SK-N-SH (cell line): ENCODE results near the gene ROPN1L. TPM values are rescaled to one million over a fixed set of nuclear protein-coding genes. Genes with fewer than 3 reads are reported as not detected.

Experiments
- CTCF ChIA-PET: fragments of 300-600, 350-600 bp; formaldehyde crosslinking; extraction: SDS; loops from one replicate; lab custom pipeline; 2021; lab: Yijun Ruan, JAX
- POLR2A ChIA-PET: fragments of 350-600 bp; sonication (Branson Sonifier 250); formaldehyde crosslinking; extraction: SDS; loops from one replicate; lab custom pipeline; 2020; ENCODE audit warnings: antibody characterized with exemption, inconsistent platforms; lab: Yijun Ruan, JAX
- DNase-seq: peaks from one replicate; pipeline ENCODE4 v3.0.0; 2012
- H2AFZ ChIP-seq: fragments of 200-600 bp; sonication (generic); 2 replicates; pipeline ENCODE4 v1.8.1; 2016; ENCODE audit warnings: antibody characterized with exemption, mild to moderate bottlenecking, low read depth
- H3F3A ChIP-seq: fragments of 200-600 bp; sonication (generic); replicated peaks from 2 replicates; pipeline ENCODE3; 2016; ENCODE audit warnings: antibody characterized with exemption, mild to moderate bottlenecking; ENCODE audit not compliant: insufficient read depth
- H3K27ac ChIP-seq, 2 experiments: fragments of 200-500 bp in 1 of 2; fragments of 200-600 bp in 1 of 2; sonication (Bioruptor generic) in 1 of 2; sonication (generic), shearing (Covaris generic) in 1 of 2; 2 replicates each; pipeline versions ENCODE4 v1.5.1 to v1.6.1; 2014 to 2016; ENCODE audit warnings: low read depth in 2 of 2, inconsistent platforms in 1 of 2, low read length in 1 of 2, mild to moderate bottlenecking in 1 of 2, mixed read lengths in 1 of 2
- H3K27me3 ChIP-seq: fragments of 200-600 bp; sonication (generic), shearing (Covaris generic); 2 replicates; pipeline ENCODE4 v1.6.1; 2016; ENCODE audit warnings: mixed run types; ENCODE audit not compliant: insufficient read depth
- H3K36me3 ChIP-seq, 2 experiments: fragments of 200-500 bp in 1 of 2; fragments of 200-600 bp in 1 of 2; sonication (Bioruptor generic) in 1 of 2; sonication (generic) in 1 of 2; replicated peaks in 1 of 2; 2 replicates each; pipeline versions ENCODE3 to v1.5.1; 2014 to 2016; ENCODE audit warnings: low read length in 1 of 2, mild to moderate bottlenecking in 1 of 2; ENCODE audit not compliant: insufficient read depth in 2 of 2, control insufficient read depth in 1 of 2
- H3K4me1 ChIP-seq, 2 experiments: fragments of 200-500 bp in 1 of 2; fragments of 200-600 bp in 1 of 2; sonication (Bioruptor generic) in 1 of 2; sonication (generic), shearing (Covaris generic) in 1 of 2; 2 replicates each; pipeline versions ENCODE4 v1.5.1 to v1.6.1; 2014 to 2016; ENCODE audit warnings: low read depth in 1 of 2, low read length in 1 of 2, mixed run types in 1 of 2; ENCODE audit not compliant: insufficient read depth in 2 of 2, control insufficient read depth in 1 of 2
- H3K4me2 ChIP-seq: fragments of 200-600 bp; sonication (generic), shearing (Covaris generic); 2 replicates; pipeline ENCODE4 v1.6.1; 2017; ENCODE audit warnings: mixed run types
- H3K4me3 ChIP-seq, 2 experiments: fragments of 200-500 bp in 1 of 2; fragments of 200-600 bp in 1 of 2; sonication (Bioruptor generic) in 1 of 2; sonication (generic), shearing (Covaris generic) in 1 of 2; 2 replicates each; pipeline versions ENCODE4 v1.5.1 to v1.8.1; 2014 to 2016; ENCODE audit warnings: low read depth in 2 of 2, inconsistent platforms in 1 of 2, low read length in 1 of 2, mild to moderate bottlenecking in 1 of 2, mixed read lengths in 1 of 2, moderate library complexity in 1 of 2
- H3K79me2 ChIP-seq: fragments of 200-600 bp; sonication (generic); 2 replicates; pipeline ENCODE4 v1.8.1; 2017; ENCODE audit warnings: mild to moderate bottlenecking; ENCODE audit not compliant: insufficient read depth
- H3K9ac ChIP-seq: fragments of 200-600 bp; sonication (generic); 2 replicates; pipeline ENCODE4 v1.6.1; 2017; ENCODE audit warnings: mixed run types
- H3K9me2 ChIP-seq: fragments of 200-600 bp; sonication (generic); 2 replicates; pipeline ENCODE4 v1.6.1; 2017; ENCODE audit warnings: mixed run types
- H3K9me3 ChIP-seq: fragments of 200-600 bp; sonication (generic); 2 replicates; pipeline ENCODE4 v1.6.1; 2017; ENCODE audit warnings: mixed run types, mild to moderate bottlenecking, moderate library complexity
- H4K20me1 ChIP-seq: fragments of 200-600 bp; sonication (generic); 2 replicates; pipeline ENCODE4 v1.6.1; 2017; ENCODE audit warnings: mild to moderate bottlenecking, mixed run types; ENCODE audit not compliant: insufficient read depth
- CHD2 ChIP-seq: fragments of 150-350 bp; IDR thresholded peaks from 2 replicates; pipeline ENCODE4 v1.6.1; 2018; ENCODE audit warnings: low read length; ENCODE audit not compliant: partially characterized antibody
- ELF1 ChIP-seq: IDR thresholded peaks from 2 replicates; pipeline ENCODE4 v1.4.0; 2012
- EP300 ChIP-seq, 2 experiments: IDR thresholded peaks; 2 replicates each; pipeline versions ENCODE4 v1.4.0 to v1.6.1; 2012; ENCODE audit warnings: borderline replicate concordance in 1 of 2, low read depth in 1 of 2, low read length in 1 of 2
- FOSL2 ChIP-seq: IDR thresholded peaks from 2 replicates; pipeline ENCODE4 v1.4.0; 2012; ENCODE audit warnings: low read depth, mild to moderate bottlenecking, moderate library complexity, borderline replicate concordance
- GABPA ChIP-seq: IDR thresholded peaks from 2 replicates; pipeline ENCODE4 v1.4.0; 2012; ENCODE audit warnings: low read depth, mild to moderate bottlenecking
- JUND ChIP-seq: IDR thresholded peaks from 2 replicates; pipeline ENCODE4 v1.4.0; 2012
- MAX ChIP-seq: IDR thresholded peaks from 2 replicates; pipeline ENCODE4 v1.4.0; 2012; ENCODE audit warnings: low read depth
- MXI1 ChIP-seq: IDR thresholded peaks from 2 replicates; pipeline ENCODE4 v1.6.1; 2012; ENCODE audit warnings: mild to moderate bottlenecking, low read depth, low read length, improper control_type of control experiment
- PBX3 ChIP-seq: IDR thresholded peaks from 2 replicates; pipeline ENCODE4; 2012
- POLR2AphosphoS5 ChIP-seq: IDR thresholded peaks from 2 replicates; pipeline ENCODE4 v1.6.1; 2012; ENCODE audit warnings: low read depth, low read length
- SIN3A ChIP-seq: IDR thresholded peaks from 2 replicates; pipeline ENCODE4 v1.6.1; 2012; ENCODE audit warnings: low read depth, mild to moderate bottlenecking, low read length, moderate library complexity, borderline replicate concordance
- TEAD4 ChIP-seq: IDR thresholded peaks from 2 replicates; pipeline ENCODE4 v1.4.0; 2012; ENCODE audit warnings: mild to moderate bottlenecking, borderline replicate concordance; ENCODE audit not compliant: insufficient read depth
- USF2 ChIP-seq: fragments of 150-350 bp; IDR thresholded peaks from 2 replicates; pipeline ENCODE4 v1.6.1; 2017; ENCODE audit warnings: antibody characterized with exemption, low read length, low read depth, borderline replicate concordance
- WGBS: methylation state at CpG from one replicate; pipeline ENCODE4 v1.1.6; 2017; ENCODE audit warnings: low lambda C conversion rate; 5-methylcytosine and 5-hydroxymethylcytosine counted together
- polyA plus RNA-seq, 3 experiments: library from polyadenylated mRNA; depleted of rRNA; stranded (reverse); fragments of >200 nt; gene quantifications; 2 replicates each; pipeline ENCODE4 v1.2.3, GENCODE V29; 2012
- TF ChIP-seq, protein P1 (sequence below): IDR thresholded peaks from 2 replicates; pipeline ENCODE4 v1.4.0; 2012; ENCODE audit warnings: low read depth, borderline replicate concordance
- TF ChIP-seq, protein P2 (sequence below): fragments of 200-600 bp; sonication (generic); IDR thresholded peaks from 2 replicates; pipeline ENCODE4 v1.6.1; 2017; ENCODE audit warnings: antibody characterized with exemption, mild to moderate bottlenecking, moderate library complexity

Gene ROPN1L
- polyA plus RNA-seq, 1 of the 3 experiments (the other 2 are of a cell fraction): 0.31 TPM

- no peak overlapping the region for H3K4me2 ChIP-seq
Observed at GRCh38 chr5:10485897-10486296, 44.2 kb downstream of the ROPN1L start.

DNA sequence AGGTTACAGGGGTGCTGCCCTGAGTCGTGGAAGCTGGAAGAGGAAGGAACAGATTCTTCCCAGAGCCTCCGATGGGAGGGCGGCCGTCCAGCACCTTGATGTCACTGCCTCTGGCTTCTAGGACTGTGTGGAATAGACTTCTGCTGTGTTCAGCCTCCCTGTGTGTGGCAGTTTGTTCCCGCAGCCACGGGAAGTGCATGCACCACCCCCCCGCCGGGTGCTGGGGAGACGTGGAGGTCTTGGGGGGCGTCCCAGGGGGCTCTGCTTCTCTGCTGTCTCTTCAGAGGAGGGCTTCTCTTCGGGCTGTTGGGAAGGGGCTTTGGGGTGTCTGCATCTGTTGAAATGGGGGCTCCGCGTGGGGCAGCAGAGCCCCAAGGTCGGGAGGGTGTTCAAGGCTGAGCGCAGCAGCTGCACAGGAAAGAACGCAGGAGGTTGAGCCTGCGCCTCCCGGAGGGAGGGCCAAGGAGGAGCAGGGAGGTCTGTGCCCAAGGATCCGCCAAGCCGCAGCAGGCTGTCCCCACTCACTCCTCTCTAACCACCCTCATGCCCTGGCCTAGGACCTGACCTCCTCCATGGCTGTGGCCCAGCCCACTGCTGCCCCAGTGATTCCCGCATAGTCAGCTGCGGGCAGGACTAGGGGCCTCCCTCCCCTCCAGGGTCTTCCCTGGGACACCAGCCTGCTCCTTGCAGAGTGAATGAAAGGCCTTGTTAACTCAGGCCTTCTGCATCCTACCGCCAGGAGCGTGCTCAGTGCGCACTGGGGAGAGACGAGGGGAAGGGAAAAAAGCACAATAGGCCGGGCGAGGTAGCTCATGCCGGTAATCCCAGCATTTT is 45.0 kb downstream of the ROPN1L start:
- Histone ChIP-seq H2AFZ (no peak overlapping the region), H3K4me2 (no peak overlapping the region), H3K36me3 (no peaks in the 10 kb centered on the region), H3K9me2 (no peaks in the 10 kb centered on the region), H4K20me1 (no peaks in the 10 kb centered on the region), H3F3A (no peaks in the 10 kb centered on the region), H3K4me1 (peaks cover 0 to 14% of the 10 kb centered on the region in 2 experiments; a peak in 1 of 4 replicates), H3K27me3 (no peaks in the 10 kb centered on the region), H3K27ac (no peak overlapping the region), H3K9ac (no peak overlapping the region), H3K9me3 (no peaks in the 10 kb centered on the region), H3K4me3 (no peak overlapping the region), H3K79me2 (no peaks in the 10 kb centered on the region)
- no peak for DNase-seq
- ChIA-PET POLR2A (no interaction called here), CTCF (interaction anchor here (2.0 kb wide), 1 partner anchor 34 kb away, joined by 6 read pairs; no protein-coding TSS in a partner anchor)
- 97% methylated on average over 16 of the region's 29 CpGs for WGBS
- no peak for TF ChIP-seq SIN3A
- TF ChIP-seq, protein P1, sequence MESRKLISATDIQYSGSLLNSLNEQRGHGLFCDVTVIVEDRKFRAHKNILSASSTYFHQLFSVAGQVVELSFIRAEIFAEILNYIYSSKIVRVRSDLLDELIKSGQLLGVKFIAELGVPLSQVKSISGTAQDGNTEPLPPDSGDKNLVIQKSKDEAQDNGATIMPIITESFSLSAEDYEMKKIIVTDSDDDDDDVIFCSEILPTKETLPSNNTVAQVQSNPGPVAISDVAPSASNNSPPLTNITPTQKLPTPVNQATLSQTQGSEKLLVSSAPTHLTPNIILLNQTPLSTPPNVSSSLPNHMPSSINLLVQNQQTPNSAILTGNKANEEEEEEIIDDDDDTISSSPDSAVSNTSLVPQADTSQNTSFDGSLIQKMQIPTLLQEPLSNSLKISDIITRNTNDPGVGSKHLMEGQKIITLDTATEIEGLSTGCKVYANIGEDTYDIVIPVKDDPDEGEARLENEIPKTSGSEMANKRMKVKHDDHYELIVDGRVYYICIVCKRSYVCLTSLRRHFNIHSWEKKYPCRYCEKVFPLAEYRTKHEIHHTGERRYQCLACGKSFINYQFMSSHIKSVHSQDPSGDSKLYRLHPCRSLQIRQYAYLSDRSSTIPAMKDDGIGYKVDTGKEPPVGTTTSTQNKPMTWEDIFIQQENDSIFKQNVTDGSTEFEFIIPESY: no peak
- no peak for TF ChIP-seq EP300 (IDR thresholded peaks at IDR 0.05; ENCODE audit: borderline replicate concordance in 1 of 2, low read depth in 1 of 2, low read length in 1 of 2)
- TF ChIP-seq TEAD4: no peak
- TF ChIP-seq, protein P2, sequence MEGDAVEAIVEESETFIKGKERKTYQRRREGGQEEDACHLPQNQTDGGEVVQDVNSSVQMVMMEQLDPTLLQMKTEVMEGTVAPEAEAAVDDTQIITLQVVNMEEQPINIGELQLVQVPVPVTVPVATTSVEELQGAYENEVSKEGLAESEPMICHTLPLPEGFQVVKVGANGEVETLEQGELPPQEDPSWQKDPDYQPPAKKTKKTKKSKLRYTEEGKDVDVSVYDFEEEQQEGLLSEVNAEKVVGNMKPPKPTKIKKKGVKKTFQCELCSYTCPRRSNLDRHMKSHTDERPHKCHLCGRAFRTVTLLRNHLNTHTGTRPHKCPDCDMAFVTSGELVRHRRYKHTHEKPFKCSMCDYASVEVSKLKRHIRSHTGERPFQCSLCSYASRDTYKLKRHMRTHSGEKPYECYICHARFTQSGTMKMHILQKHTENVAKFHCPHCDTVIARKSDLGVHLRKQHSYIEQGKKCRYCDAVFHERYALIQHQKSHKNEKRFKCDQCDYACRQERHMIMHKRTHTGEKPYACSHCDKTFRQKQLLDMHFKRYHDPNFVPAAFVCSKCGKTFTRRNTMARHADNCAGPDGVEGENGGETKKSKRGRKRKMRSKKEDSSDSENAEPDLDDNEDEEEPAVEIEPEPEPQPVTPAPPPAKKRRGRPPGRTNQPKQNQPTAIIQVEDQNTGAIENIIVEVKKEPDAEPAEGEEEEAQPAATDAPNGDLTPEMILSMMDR: no peak
- no peak for TF ChIP-seq POLR2AphosphoS5
- no peak for TF ChIP-seq PBX3
- TF ChIP-seq MXI1: no peak

More at GRCh38 chr5:10485897-10486296, 44.2 kb downstream of the ROPN1L start:
- no peaks in the 10 kb centered on the region for H3K27me3 ChIP-seq
- no peaks in the 10 kb centered on the region for H3K9me2 ChIP-seq
- H3K9me3 ChIP-seq: no peaks in the 10 kb centered on the region
- H3K79me2 ChIP-seq: no peaks in the 10 kb centered on the region
- H3K4me3 ChIP-seq: no peak overlapping the region
- H2AFZ ChIP-seq: no peak overlapping the region
- no peak overlapping the region for H3K9ac ChIP-seq
- no peak for DNase-seq
- H3K36me3 ChIP-seq: no peaks in the 10 kb centered on the region
- peaks cover 0 to 14% of the 10 kb centered on the region in 2 experiments; a peak in 1 of 4 replicates for H3K4me1 ChIP-seq
- TF ChIP-seq FOSL2 (no peak), ELF1 (no peak), MAX (no peak), USF2 (no peak), CHD2 (no peak), JUND (no peak), EP300 (IDR thresholded peaks at IDR 0.05; ENCODE audit: borderline replicate concordance in 1 of 2, low read depth in 1 of 2, low read length in 1 of 2) (no peak), GABPA (no peak)
- ChIA-PET CTCF (interaction anchor here (0.8 to 2.0 kb wide), 3 partner anchors 33 to 142 kb away, joined by 4 to 6 read pairs (median 4); no protein-coding TSS in a partner anchor), POLR2A (no interaction called here)
- 97% methylated on average over 6 of the region's 10 CpGs for WGBS
- H4K20me1 ChIP-seq: no peaks in the 10 kb centered on the region
- peak overlapping the region in 1 of 2 experiments; percentile 90; a peak in 1 of 4 replicates for H3K27ac ChIP-seq
- no peaks in the 10 kb centered on the region for H3F3A ChIP-seq
